GM10266 (cell line): ENCODE data around the gene ZNF324.

Experiments used
- DNase-seq: peaks from one replicate; pipeline ENCODE4 v3.0.0; 2012; ENCODE audit errors: extremely low spot score
- TF ChIP-seq, protein P1 (sequence below): IDR thresholded peaks from 2 replicates; pipeline ENCODE4 v1.5.1; 2012; ENCODE audit warnings: mild to moderate bottlenecking, low read depth; ENCODE audit not compliant: control insufficient read depth, insufficient read depth; ENCODE audit errors: missing control alignments

The ZNF324 gene

GRCh38 chr19:58450856-58451357 is 16.0 kb upstream of the ZNF324 start:
- DNase-seq = no peak
- TF ChIP-seq, protein P1, sequence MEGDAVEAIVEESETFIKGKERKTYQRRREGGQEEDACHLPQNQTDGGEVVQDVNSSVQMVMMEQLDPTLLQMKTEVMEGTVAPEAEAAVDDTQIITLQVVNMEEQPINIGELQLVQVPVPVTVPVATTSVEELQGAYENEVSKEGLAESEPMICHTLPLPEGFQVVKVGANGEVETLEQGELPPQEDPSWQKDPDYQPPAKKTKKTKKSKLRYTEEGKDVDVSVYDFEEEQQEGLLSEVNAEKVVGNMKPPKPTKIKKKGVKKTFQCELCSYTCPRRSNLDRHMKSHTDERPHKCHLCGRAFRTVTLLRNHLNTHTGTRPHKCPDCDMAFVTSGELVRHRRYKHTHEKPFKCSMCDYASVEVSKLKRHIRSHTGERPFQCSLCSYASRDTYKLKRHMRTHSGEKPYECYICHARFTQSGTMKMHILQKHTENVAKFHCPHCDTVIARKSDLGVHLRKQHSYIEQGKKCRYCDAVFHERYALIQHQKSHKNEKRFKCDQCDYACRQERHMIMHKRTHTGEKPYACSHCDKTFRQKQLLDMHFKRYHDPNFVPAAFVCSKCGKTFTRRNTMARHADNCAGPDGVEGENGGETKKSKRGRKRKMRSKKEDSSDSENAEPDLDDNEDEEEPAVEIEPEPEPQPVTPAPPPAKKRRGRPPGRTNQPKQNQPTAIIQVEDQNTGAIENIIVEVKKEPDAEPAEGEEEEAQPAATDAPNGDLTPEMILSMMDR = no peak

DNA sequence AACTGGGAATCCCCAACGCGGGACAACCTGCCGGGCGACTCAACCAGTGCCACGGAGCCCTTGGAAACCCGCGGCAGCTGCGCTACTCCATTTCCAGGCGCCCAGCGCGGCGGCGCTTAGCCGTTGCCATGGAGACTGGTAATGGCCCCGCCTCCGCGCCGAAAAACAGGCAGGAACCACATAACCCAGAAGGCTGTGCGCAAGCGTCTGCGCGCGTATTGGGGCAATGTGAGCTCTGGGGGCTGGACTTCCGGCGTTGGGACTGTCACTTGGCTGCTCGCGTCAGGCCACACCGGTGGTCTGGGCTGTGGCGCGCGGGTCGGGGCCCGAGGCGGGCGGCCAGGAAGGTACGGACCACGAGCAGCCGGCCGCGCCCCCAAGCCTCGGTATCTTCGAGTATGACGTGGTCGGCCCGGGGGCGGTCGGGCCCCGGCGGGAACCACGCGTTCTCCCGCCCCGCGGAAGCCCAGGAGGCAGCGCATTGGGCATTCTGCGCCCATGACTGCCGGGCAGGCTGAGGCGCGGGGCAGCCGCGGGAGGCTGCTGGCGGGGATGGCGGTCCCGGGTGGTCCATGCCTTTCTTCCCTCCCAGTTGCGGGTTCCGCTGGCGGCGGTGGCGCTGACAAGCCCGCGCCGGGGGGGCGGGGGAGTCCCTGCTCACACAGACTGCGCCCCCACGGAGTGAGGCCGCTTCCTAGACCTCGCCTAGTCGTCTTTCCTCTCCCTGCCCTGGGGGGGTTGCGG is 15.3 kb upstream of the ZNF324 start, which contains the start of gene ZNF324B:
TSS of gene ZNF324B (plus strand) at position 265 of the 744 bp plus-strand sequence. CDS start 2,080 bp downstream, outside the sequence.
- TF ChIP-seq, protein P1 = no peak
- peak; percentile 96 for DNase-seq

DNA sequence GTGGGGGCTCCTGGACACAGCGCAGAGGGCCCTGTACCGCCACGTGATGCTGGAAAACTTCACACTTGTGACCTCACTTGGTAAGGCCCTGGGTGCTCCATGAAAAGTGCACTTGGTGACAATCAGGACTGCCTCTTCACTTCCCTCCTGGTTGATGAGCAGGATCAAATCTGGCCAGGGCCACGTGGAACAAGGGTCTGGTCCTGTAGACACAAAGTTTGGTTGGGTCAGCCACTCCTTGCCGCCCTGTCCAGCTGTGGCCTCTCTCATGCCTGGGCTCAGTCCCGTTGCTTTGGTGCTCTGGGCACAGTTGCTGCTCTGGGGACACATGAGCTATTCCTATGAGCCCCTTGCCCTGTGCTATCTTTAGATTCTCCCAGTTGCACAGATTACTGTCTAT is 13.1 kb upstream of the ZNF324 start:
- TF ChIP-seq, protein P1 = no peak
- DNase-seq = no peak

DNA sequence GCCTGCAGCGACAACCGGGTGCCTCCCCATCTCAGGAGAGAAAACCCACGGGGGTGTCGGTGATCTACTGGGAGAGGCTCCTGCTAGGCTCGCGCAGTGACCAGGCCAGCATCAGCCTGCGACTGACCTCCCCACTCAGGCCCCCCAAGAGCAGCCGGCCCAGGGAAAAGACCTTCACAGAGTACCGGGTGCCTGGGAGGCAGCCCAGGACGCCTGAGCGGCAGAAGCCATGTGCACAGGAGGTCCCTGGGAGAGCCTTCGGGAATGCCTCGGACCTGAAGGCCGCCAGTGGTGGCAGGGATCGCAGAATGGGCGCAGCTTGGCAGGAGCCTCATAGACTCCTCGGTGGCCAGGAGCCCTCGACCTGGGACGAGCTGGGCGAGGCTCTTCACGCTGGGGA is 11.6 kb upstream of the ZNF324 start:
- TF ChIP-seq, protein P1 = no peak
- no peak for DNase-seq

DNA sequence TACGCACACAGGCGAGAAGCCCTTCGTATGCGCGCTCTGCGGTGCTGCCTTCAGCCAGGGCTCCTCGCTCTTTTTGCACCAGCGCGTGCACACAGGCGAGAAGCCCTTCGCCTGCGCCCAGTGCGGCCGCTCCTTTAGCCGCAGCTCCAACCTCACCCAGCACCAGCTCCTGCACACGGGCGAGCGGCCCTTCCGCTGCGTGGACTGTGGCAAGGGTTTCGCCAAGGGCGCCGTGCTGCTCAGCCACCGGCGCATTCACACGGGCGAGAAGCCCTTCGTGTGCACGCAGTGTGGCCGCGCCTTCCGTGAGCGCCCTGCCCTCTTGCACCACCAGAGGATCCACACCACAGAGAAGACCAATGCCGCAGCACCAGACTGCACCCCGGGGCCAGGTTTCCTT is 10.8 kb upstream of the ZNF324 start:
- TF ChIP-seq, protein P1 = no peak
- no peak for DNase-seq

- no peak for DNase-seq
- TF ChIP-seq, protein P1 = no peak
Observed at GRCh38 chr19:58460039-58460438, 6.8 kb upstream of the ZNF324 start.

- TF ChIP-seq, protein P1 = no peak
- DNase-seq = no peak
Observed at GRCh38 chr19:58466089-58466759, 656 bp upstream of the ZNF324 start.
